ENCODE data around the gene FLRT1.

DNA sequence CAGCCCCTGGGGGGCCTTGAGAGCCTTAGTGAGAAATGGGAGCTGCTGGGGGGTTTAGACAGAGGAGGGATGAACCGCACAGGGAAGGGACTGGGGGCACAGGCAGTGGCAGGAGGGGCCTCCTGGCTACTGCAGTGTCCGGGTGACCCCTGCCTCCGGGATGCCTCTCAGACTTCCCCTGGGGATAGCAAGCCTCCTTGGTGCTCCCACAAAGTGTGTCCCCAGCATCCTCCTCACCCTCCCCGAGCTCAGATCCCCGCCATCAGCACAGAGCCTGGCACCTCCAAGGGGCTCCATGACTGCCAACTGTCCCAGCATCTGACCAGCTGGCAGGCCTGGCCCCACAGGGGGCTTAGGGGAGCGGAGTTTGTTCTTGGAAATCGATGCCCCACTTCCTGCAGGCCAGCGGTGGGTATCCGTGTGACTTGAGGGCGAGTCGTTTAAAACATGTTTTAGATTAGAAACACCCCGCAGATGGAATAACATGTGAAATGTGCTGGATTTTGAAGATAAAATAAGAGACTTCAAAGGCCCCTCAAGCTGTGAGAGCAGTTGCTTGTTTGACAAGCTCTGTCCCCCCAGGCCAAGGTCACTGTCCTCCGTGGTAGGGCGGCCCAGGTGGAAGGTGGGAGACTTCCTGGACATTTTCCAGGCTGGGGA, 13.5 kb upstream of the FLRT1 start:
- TF ChIP-seq, protein P1, sequence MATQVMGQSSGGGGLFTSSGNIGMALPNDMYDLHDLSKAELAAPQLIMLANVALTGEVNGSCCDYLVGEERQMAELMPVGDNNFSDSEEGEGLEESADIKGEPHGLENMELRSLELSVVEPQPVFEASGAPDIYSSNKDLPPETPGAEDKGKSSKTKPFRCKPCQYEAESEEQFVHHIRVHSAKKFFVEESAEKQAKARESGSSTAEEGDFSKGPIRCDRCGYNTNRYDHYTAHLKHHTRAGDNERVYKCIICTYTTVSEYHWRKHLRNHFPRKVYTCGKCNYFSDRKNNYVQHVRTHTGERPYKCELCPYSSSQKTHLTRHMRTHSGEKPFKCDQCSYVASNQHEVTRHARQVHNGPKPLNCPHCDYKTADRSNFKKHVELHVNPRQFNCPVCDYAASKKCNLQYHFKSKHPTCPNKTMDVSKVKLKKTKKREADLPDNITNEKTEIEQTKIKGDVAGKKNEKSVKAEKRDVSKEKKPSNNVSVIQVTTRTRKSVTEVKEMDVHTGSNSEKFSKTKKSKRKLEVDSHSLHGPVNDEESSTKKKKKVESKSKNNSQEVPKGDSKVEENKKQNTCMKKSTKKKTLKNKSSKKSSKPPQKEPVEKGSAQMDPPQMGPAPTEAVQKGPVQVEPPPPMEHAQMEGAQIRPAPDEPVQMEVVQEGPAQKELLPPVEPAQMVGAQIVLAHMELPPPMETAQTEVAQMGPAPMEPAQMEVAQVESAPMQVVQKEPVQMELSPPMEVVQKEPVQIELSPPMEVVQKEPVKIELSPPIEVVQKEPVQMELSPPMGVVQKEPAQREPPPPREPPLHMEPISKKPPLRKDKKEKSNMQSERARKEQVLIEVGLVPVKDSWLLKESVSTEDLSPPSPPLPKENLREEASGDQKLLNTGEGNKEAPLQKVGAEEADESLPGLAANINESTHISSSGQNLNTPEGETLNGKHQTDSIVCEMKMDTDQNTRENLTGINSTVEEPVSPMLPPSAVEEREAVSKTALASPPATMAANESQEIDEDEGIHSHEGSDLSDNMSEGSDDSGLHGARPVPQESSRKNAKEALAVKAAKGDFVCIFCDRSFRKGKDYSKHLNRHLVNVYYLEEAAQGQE (IDR thresholded peaks at IDR 0.05; ENCODE audit: low read depth): no peak
- TF ChIP-seq RAD21 (IDR thresholded peaks at IDR 0.05; ENCODE audit: low read depth) (no peak), FOXM1 (IDR thresholded peaks at IDR 0.05; ENCODE audit: borderline replicate concordance, low read depth) (no peak), EP300 (IDR thresholded peaks at IDR 0.05; ENCODE audit: borderline replicate concordance) (no peak), TCF12 (IDR thresholded peaks at IDR 0.05; ENCODE audit: low read depth) (no peak), ZBTB7A (IDR thresholded peaks at IDR 0.05; ENCODE audit: low read depth) (no peak), CREB1 (IDR thresholded peaks at IDR 0.05; ENCODE audit: low read depth) (no peak), NFIC (IDR thresholded peaks at IDR 0.05) (no peak)
- TF ChIP-seq, protein P2, sequence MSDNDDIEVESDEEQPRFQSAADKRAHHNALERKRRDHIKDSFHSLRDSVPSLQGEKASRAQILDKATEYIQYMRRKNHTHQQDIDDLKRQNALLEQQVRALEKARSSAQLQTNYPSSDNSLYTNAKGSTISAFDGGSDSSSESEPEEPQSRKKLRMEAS (IDR thresholded peaks at IDR 0.05): no peak

All from Ishikawa (cell line).